Epithelial cell of proximal tubule (primary cell): ENCODE results near the gene YAF2. TPM values are rescaled to one million over a fixed set of nuclear protein-coding genes. Genes with fewer than 3 reads are reported as not detected.

ENCODE experiments used
- DNase-seq: peaks from one replicate; pipeline ENCODE4 v3.0.0-alpha.2; 2011; ENCODE audit warnings: low read depth
- H3K4me3 ChIP-seq: 2 replicates; pipeline ENCODE4 v1.5.1; 2011; ENCODE audit warnings: low read depth, mild to moderate bottlenecking, low read length
- CTCF ChIP-seq: conservative IDR thresholded peaks from 2 replicates; pipeline ENCODE4 v1.5.1; 2012; ENCODE audit warnings: low read depth, mild to moderate bottlenecking, low read length
- total RNA-seq: library from RNA; depleted of rRNA; stranded (reverse); fragments of >200 nt; gene quantifications from 2 replicates; pipeline ENCODE4 v1.2.3, GENCODE V29; 2015

The YAF2 gene
- total RNA-seq, 1 donor from 2014 or later: 9.3 TPM

GRCh38 chr12:42282294-42282693 lies 44.2 kb upstream of the YAF2 start:
- no peak for DNase-seq
- no peak overlapping the region for H3K4me3 ChIP-seq
- TF ChIP-seq CTCF: no peak

DNA sequence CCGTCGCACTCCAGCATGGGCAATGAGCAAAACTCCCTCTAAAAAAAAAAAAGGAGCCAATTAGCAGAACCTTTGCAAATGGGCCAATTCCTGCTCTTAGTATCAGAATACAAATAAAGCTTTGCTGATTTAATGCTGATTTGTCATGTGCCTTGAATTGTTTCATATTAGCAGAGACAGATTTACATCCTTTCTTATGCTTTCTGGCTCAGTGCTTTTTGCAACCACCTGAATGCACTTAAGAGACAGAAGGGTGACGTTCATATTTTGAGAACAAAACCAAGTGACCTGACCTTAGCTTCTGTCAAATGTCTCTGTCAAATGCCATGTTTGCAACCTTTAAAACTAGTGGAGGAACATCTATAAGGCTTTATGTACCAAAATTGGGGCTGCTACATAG lies 43.8 kb upstream of the YAF2 start:
- no peak for TF ChIP-seq CTCF
- H3K4me3 ChIP-seq: no peak overlapping the region
- no peak for DNase-seq

DNA sequence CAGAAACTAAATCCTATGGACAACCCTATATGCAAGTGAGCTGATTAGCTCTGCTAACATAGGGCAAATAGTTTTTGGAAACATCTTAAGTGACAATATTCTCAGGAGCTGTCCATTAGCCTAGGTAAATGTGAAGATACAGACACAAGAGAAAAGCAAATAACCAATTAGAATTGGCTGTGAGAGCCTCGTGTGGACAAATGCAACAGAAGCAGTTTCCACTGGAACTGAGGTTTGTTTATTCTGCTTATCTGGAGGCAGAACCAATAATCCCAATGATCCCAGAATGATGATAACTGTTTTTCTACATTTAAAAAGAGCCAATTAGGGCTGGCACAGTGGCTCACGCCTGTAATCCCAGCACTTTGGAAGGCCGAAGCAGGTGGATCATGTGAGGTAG lies 43.2 kb upstream of the YAF2 start:
- H3K4me3 ChIP-seq: no peak overlapping the region
- no peak for DNase-seq
- no peak for TF ChIP-seq CTCF

DNA sequence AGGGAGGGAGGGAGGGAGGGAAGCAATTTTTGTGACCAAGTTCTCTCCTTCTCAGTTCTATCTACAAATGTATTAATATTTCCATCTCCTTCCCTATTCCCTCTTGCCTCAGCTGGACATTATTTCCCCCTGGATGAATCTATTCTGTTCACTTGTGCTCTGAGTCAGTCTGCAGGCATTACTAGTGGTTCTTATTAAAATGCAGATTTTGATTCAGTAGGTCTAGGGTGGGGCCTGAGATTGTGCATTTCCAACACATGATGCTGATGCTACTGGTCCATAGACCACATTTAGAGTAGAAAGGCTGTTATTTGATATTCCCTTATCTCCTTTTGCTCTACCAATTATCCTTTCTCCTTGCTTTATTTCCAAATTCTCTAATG lies 40.1 kb upstream of the YAF2 start:
- no peak overlapping the region for H3K4me3 ChIP-seq
- TF ChIP-seq CTCF: no peak
- DNase-seq: no peak

GRCh38 chr12:42277396-42278127 lies 39.5 kb upstream of the YAF2 start:
- no peak for TF ChIP-seq CTCF
- H3K4me3 ChIP-seq: no peak overlapping the region
- no peak for DNase-seq

DNA sequence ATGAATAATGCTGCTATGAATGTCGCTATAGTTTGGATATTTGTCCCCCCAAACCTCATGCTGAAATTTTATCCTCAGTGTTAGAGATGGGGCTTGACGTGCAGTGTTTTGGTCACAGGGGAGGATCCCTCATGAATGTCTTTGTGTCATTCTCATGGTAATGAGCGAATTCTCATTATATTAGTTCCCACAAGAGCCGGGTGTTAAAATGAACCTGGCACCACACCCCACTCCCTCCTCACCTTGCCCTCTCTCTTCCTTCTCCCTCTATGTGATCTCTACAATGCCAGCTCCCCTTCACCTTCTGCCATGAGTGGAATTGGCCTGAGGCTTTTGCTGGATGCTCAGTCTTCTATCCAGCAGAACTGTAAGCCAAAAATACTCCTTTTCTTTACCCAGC lies 37.5 kb upstream of the YAF2 start:
- DNase-seq: no peak
- no peak for TF ChIP-seq CTCF

GRCh38 chr12:42273706-42274105 lies 35.7 kb upstream of the YAF2 start:
- H3K4me3 ChIP-seq: no peak overlapping the region
- no peak for DNase-seq
- no peak for TF ChIP-seq CTCF

More for the DNA sequence above, 37.5 kb upstream of the YAF2 start:
- no peak overlapping the region for H3K4me3 ChIP-seq
